K562 (cell line): ENCODE data around the gene GALNT12. TPM values are rescaled to one million over a fixed set of nuclear protein-coding genes. Genes with fewer than 3 reads are reported as not detected.
A peak's percentile ranks its signal among the peaks of the same experiment; 100 is the strongest.

Source experiments
- ESRRA ChIP-seq: fragments of 450-650 bp; IDR thresholded peaks from 2 replicates; pipeline ENCODE4 v1.6.1; 2014; ENCODE audit warnings: low read depth, mild to moderate bottlenecking, moderate library complexity, borderline replicate concordance
- FOXK2 ChIP-seq, 2 experiments: fragments of 450-650 bp; IDR thresholded peaks in 1 of 2; conservative IDR thresholded peaks in 1 of 2; 2 replicates each; pipeline ENCODE4 v1.6.1; 2016; ENCODE audit warnings: low read depth in 2 of 2, mild to moderate bottlenecking in 1 of 2
- GABPB1 ChIP-seq: sonication (generic); formaldehyde crosslinking; IDR thresholded peaks from 2 replicates; pipeline ENCODE4 v1.8.0; 2022; ENCODE audit warnings: mild to moderate bottlenecking, missing genetic modification reagents
- GABPB2 ChIP-seq: fragments of 250-450 bp; sonication (Bioruptor Pico); conservative IDR thresholded peaks from 2 replicates; pipeline ENCODE4 v1.5.1; 2021; ENCODE audit warnings: mild to moderate bottlenecking
- GTF2E2 ChIP-seq: fragments of 200-800 bp; sonication (Bioruptor generic); IDR thresholded peaks from 2 replicates; pipeline ENCODE4 v1.6.1; 2016; ENCODE audit warnings: missing genetic modification characterization, missing compliant biosample characterization
- HDGF ChIP-seq: fragments of 450-650 bp; IDR thresholded peaks from 2 replicates; pipeline ENCODE4 v1.6.1; 2016
- NCOA1 ChIP-seq: fragments of 450-650 bp; IDR thresholded peaks from 2 replicates; pipeline ENCODE4 v1.6.1; 2016; ENCODE audit warnings: low read depth
- NFYB ChIP-seq: IDR thresholded peaks from 2 replicates; pipeline ENCODE4 v1.6.1; 2011; ENCODE audit warnings: mild to moderate bottlenecking, moderate library complexity; ENCODE audit not compliant: insufficient read length; ENCODE audit errors: extremely low read depth
- RAD51 ChIP-seq: fragments of 450-650 bp; IDR thresholded peaks from 2 replicates; pipeline ENCODE4 v1.7.1; 2016; ENCODE audit warnings: low read depth, mild to moderate bottlenecking, borderline replicate concordance
- TOE1 ChIP-seq, 2 experiments: fragments of 450-650 bp in 1 of 2; sonication (generic) in 1 of 2; formaldehyde crosslinking in 1 of 2; IDR thresholded peaks; 2 replicates each; pipeline versions ENCODE4 v1.7.1 to v1.8.0; 2016 to 2022; ENCODE audit warnings: borderline replicate concordance in 2 of 2, mild to moderate bottlenecking in 2 of 2, antibody characterized with exemption in 1 of 2, inconsistent platforms in 1 of 2, low read depth in 1 of 2, missing genetic modification reagents in 1 of 2, moderate library complexity in 1 of 2
- TRIM24 ChIP-seq, 2 experiments: fragments of 450-650 bp; IDR thresholded peaks; 2 replicates each; pipeline ENCODE4 v1.6.1; 2016
- ZNF253 ChIP-seq: fragments of 250-450 bp; sonication (Bioruptor Pico); conservative IDR thresholded peaks from 2 replicates; pipeline ENCODE4 v1.6.1; 2021; ENCODE audit warnings: mild to moderate bottlenecking
- polyA plus RNA-seq, 8 experiments: library from polyadenylated mRNA; depleted of rRNA in 4 of 8; stranded (reverse) in 5 of 8; unstranded in 3 of 8; fragments of >200 nt; fragmentation: Nextera tagmentation in 2 of 8; fragmentation: Illumina TruSeq in 1 of 8; extraction: Ambion mirVana in 2 of 8; extraction: Trizol in 1 of 8; gene quantifications; 2 replicates each; pipeline versions ENCODE4 v1.2.1 to v1.2.3, GENCODE V29; 2011 to 2014; ENCODE audit warnings: inconsistent platforms in 1 of 8, missing spikeins in 1 of 8
- total RNA-seq, 7 experiments: library from RNA; depleted of rRNA in 6 of 7; stranded (reverse); fragments of >200 nt in 6 of 7; fragmentation: Illumina TruSeq in 2 of 7; extraction: Trizol in 2 of 7; gene quantifications; 2 replicates each; pipeline versions ENCODE4 v1.2.1 to v1.2.3, GENCODE V29; 2011 to 2021; ENCODE audit warnings: low replicate concordance in 1 of 7
- TF ChIP-seq, protein P1 (sequence below), 2 experiments: fragments of 450-650 bp in 1 of 2; sonication (generic) in 1 of 2; formaldehyde crosslinking in 1 of 2; IDR thresholded peaks; 2 replicates each; pipeline versions ENCODE4 v1.7.1 to v1.9.0; 2016 to 2022; ENCODE audit warnings: inconsistent platforms in 1 of 2, mild to moderate bottlenecking in 1 of 2, missing genetic modification reagents in 1 of 2
- TF ChIP-seq, protein P2 (sequence below), 2 experiments: IDR thresholded peaks in 1 of 2; conservative IDR thresholded peaks in 1 of 2; 2 replicates each; pipeline ENCODE4 v1.6.1; 2016; ENCODE audit warnings: low read depth in 2 of 2, mild to moderate bottlenecking in 1 of 2, missing compliant biosample characterization in 1 of 2, missing genetic modification characterization in 1 of 2, moderate library complexity in 1 of 2

The GALNT12 gene
- total and polyA plus RNA-seq, 9 of the 15 experiments (the other 6 are each of a cell fraction or from before 2014, with no cell fraction given) = 29.7 to 82.9 (median 44.2) TPM

DNA sequence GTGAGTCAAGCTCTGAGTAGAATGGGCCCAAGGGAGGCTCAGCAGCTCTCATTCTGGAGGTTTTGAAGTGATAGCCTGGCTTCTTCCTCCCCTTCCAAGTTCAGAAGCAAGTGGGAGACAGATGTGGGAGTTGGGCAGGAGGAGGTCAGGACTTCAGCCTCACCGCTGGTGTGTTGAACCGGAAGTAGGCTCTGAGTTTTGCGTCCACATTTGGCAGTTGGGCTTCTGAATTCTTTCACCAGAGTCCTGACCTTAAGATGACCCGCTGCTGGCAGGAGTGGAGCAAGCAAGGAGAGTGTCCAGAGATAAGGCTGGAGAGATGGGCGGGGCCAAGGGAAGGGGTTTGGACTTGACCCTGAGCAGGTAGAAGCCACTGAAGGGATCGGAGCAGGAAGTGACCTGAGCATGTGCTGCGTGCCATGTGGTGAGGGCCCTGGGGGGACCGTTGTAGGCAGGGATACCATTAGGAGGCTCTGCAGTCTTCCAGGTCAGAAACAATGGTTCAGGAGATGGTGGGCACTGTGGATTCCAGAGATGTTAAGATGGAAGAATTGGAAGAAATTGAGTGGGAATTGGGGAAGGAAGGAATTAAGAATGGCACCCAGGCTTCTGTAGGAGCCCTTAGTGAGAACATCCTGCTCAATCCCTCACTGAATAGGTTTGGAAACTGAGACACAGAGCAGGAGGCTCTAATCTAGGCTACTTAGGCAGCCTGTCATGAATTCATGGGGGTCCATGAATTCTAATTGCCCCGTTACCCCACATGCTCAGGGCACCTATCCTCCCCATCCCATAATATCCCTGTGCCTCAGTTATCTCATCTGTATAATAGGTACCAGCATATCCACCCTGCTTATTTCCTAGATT lies 25.9 kb downstream of the GALNT12 start (continued):
- TF ChIP-seq, protein P1, sequence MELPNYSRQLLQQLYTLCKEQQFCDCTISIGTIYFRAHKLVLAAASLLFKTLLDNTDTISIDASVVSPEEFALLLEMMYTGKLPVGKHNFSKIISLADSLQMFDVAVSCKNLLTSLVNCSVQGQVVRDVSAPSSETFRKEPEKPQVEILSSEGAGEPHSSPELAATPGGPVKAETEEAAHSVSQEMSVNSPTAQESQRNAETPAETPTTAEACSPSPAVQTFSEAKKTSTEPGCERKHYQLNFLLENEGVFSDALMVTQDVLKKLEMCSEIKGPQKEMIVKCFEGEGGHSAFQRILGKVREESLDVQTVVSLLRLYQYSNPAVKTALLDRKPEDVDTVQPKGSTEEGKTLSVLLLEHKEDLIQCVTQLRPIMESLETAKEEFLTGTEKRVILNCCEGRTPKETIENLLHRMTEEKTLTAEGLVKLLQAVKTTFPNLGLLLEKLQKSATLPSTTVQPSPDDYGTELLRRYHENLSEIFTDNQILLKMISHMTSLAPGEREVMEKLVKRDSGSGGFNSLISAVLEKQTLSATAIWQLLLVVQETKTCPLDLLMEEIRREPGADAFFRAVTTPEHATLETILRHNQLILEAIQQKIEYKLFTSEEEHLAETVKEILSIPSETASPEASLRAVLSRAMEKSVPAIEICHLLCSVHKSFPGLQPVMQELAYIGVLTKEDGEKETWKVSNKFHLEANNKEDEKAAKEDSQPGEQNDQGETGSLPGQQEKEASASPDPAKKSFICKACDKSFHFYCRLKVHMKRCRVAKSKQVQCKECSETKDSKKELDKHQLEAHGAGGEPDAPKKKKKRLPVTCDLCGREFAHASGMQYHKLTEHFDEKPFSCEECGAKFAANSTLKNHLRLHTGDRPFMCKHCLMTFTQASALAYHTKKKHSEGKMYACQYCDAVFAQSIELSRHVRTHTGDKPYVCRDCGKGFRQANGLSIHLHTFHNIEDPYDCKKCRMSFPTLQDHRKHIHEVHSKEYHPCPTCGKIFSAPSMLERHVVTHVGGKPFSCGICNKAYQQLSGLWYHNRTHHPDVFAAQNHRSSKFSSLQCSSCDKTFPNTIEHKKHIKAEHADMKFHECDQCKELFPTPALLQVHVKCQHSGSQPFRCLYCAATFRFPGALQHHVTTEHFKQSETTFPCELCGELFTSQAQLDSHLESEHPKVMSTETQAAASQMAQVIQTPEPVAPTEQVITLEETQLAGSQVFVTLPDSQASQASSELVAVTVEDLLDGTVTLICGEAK (IDR thresholded peaks at IDR 0.05) = peak; percentile 67
- TF ChIP-seq, protein P1 (CRISPR knock-in tag; IDR thresholded peaks at IDR 0.05) = no peak
- TF ChIP-seq NFYB = no peak
- peak; percentile 70 for TF ChIP-seq TOE1 (IDR thresholded peaks at IDR 0.05; ENCODE audit: borderline replicate concordance)
- TF ChIP-seq TOE1 (CRISPR knock-in tag; IDR thresholded peaks at IDR 0.05; ENCODE audit: borderline replicate concordance, low read depth) = no peak
- no peak for TF ChIP-seq GABPB2 (CRISPR knock-in tag)
- TF ChIP-seq FOXK2 (conservative IDR thresholded peaks at IDR 0.05 in 1 of 2, IDR thresholded peaks at IDR 0.05 in 1 of 2; ENCODE audit: low read depth in 2 of 2) = peak in 1 of 2 experiments; percentile 42; a peak in 1 of 4 replicates
- TF ChIP-seq ZNF253 = no peak
- peak; percentile 91 for TF ChIP-seq NCOA1
- peak; percentile 88 for TF ChIP-seq GABPB1
- peak; percentile 67 to 83 for TF ChIP-seq TRIM24 (IDR thresholded peaks at IDR 0.05)
- TF ChIP-seq RAD51 = peak; percentile 39; the same call in 1 of the 2 replicates
- no peak; the same call in 1 of the 2 replicates for TF ChIP-seq HDGF
- TF ChIP-seq, protein P2, sequence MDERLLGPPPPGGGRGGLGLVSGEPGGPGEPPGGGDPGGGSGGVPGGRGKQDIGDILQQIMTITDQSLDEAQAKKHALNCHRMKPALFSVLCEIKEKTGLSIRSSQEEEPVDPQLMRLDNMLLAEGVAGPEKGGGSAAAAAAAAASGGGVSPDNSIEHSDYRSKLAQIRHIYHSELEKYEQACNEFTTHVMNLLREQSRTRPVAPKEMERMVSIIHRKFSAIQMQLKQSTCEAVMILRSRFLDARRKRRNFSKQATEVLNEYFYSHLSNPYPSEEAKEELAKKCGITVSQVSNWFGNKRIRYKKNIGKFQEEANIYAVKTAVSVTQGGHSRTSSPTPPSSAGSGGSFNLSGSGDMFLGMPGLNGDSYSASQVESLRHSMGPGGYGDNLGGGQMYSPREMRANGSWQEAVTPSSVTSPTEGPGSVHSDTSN (CRISPR knock-in tag; IDR thresholded peaks at IDR 0.05; ENCODE audit: low read depth) = no peak
- TF ChIP-seq, protein P2 (tag; conservative IDR thresholded peaks at IDR 0.05; ENCODE audit: low read depth) = no peak; the same call in 1 of the 2 replicates
- peak; percentile 94 for TF ChIP-seq ESRRA
- no peak; the same call in 1 of the 2 replicates for TF ChIP-seq GTF2E2
